C4-2B (cell line): Measurements from ENCODE around the gene ELOVL4.

ENCODE experiments used
- ZFX ChIP-seq: fragments of 450-650 bp; IDR thresholded peaks from 2 replicates; pipeline ENCODE4 v1.6.1; 2017
- TF ChIP-seq, protein P1 (sequence below): fragments of 450-650 bp; conservative IDR thresholded peaks from 2 replicates; pipeline ENCODE4 v1.5.1; 2017; ENCODE audit warnings: mild to moderate bottlenecking

DNA sequence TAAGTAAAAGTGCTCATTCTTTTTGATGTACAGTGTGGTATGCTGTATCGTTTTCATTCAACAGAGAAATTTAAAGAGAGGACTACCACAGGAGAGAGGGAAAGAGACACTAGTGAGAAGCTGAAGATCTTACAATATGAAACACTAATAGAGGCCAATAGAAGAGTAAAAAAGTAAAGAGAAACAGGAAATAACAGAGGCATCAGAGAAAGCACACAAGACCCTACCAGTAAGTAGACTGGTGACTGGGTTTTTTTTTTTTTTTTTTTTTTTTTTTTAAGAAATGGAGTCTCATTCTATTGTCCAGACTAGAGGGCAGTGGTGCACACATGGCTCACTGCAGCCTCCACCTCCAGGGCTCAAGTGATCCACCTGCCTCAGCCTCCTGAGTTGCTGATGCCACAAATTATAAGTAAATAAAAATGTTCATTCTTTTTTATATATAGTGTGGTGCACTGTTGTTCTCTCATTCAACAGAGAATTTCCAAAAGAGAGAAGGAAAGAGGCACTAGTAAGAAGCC lies 18.8 kb downstream of the ELOVL4 start:
- TF ChIP-seq, protein P1, sequence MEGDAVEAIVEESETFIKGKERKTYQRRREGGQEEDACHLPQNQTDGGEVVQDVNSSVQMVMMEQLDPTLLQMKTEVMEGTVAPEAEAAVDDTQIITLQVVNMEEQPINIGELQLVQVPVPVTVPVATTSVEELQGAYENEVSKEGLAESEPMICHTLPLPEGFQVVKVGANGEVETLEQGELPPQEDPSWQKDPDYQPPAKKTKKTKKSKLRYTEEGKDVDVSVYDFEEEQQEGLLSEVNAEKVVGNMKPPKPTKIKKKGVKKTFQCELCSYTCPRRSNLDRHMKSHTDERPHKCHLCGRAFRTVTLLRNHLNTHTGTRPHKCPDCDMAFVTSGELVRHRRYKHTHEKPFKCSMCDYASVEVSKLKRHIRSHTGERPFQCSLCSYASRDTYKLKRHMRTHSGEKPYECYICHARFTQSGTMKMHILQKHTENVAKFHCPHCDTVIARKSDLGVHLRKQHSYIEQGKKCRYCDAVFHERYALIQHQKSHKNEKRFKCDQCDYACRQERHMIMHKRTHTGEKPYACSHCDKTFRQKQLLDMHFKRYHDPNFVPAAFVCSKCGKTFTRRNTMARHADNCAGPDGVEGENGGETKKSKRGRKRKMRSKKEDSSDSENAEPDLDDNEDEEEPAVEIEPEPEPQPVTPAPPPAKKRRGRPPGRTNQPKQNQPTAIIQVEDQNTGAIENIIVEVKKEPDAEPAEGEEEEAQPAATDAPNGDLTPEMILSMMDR = peak; percentile 18
- no peak for TF ChIP-seq ZFX
